H1 (cell line): ENCODE data around the gene SLC17A3. TPM values are rescaled to one million over a fixed set of nuclear protein-coding genes. Genes with fewer than 3 reads are reported as not detected.

ENCODE experiments used
- CTCF ChIA-PET: fragments of 300-600 bp; sonication (Branson Sonifier 250); formaldehyde crosslinking; loops from one replicate; lab custom pipeline; 2021; ENCODE audit not compliant: partially characterized antibody; lab: Charles Lee
- POLR2A ChIA-PET: fragments of 300-600 bp; sonication (Branson Sonifier 250); formaldehyde crosslinking; loops from one replicate; lab custom pipeline; 2021; ENCODE audit warnings: inconsistent platforms; ENCODE audit not compliant: partially characterized antibody; lab: Charles Lee
- DNase-seq, 2 experiments: peaks; one replicate each; pipeline versions ENCODE4 v3.0.0 to v3.0.0-alpha.2; 2010 to 2022; ENCODE audit warnings: low spot score in 2 of 2, low read depth in 1 of 2, mixed read lengths in 1 of 2
- FAIRE-seq: peaks from 2 replicates; lab custom pipeline; 2011; peaks lifted over from hg19 to GRCh38; lab: Jason Lieb, UNC
- H2AFZ ChIP-seq: 2 replicates; pipeline ENCODE4 v1.8.1; 2012; ENCODE audit warnings: low read length, inconsistent platforms
- H2AK5ac ChIP-seq: 2 replicates; pipeline ENCODE4 v1.6.1; 2013; ENCODE audit warnings: low read depth, low read length
- H2BK120ac ChIP-seq: replicated peaks from 2 replicates; pipeline ENCODE3; 2013; ENCODE audit warnings: low read depth, low read length, inconsistent platforms
- H2BK12ac ChIP-seq: 2 replicates; pipeline ENCODE4 v1.6.1; 2013; ENCODE audit warnings: low read depth, low read length
- H2BK15ac ChIP-seq: 2 replicates; pipeline ENCODE4 v1.6.1; 2013; ENCODE audit warnings: low read length
- H2BK20ac ChIP-seq: 2 replicates; pipeline ENCODE4 v1.6.1; 2013; ENCODE audit warnings: low read length
- H2BK5ac ChIP-seq: 2 replicates; pipeline ENCODE4 v1.6.1; 2013; ENCODE audit warnings: low read depth, low read length
- H3K14ac ChIP-seq: 2 replicates; pipeline ENCODE4 v1.6.1; 2013; ENCODE audit warnings: inconsistent platforms; ENCODE audit not compliant: insufficient read length
- H3K18ac ChIP-seq: 2 replicates; pipeline ENCODE4 v1.6.1; 2013; ENCODE audit warnings: low read length; ENCODE audit errors: extremely low read depth
- H3K23ac ChIP-seq: 2 replicates; pipeline ENCODE4 v1.6.1; 2013; ENCODE audit warnings: inconsistent platforms; ENCODE audit not compliant: insufficient read length
- H3K23me2 ChIP-seq: 2 replicates; pipeline ENCODE4 v1.6.1; 2013; ENCODE audit warnings: low read depth, low read length
- H3K27ac ChIP-seq: 2 replicates; pipeline ENCODE4 v1.6.1; 2011; ENCODE audit warnings: low read depth, low read length, inconsistent platforms
- H3K27me3 ChIP-seq, 4 experiments: replicated peaks in 1 of 4; 1 replicate in 1 of 4; 2 replicates in 3 of 4; pipeline versions ENCODE4 v1.6.1 to v1.8.1; 2011 to 2013; ENCODE audit warnings: low read length in 3 of 4, mild to moderate bottlenecking in 3 of 4, inconsistent platforms in 2 of 4, mixed read lengths in 2 of 4, moderate library complexity in 1 of 4; ENCODE audit not compliant: control insufficient read depth in 3 of 4, insufficient read depth in 3 of 4; ENCODE audit errors: extremely low read depth in 1 of 4
- H3K36me3 ChIP-seq, 4 experiments: 2 replicates each; pipeline versions ENCODE4 v1.6.1 to v1.8.1; 2011 to 2013; ENCODE audit warnings: mild to moderate bottlenecking in 4 of 4, low read length in 3 of 4, moderate library complexity in 2 of 4, control low read depth in 1 of 4, inconsistent platforms in 1 of 4; ENCODE audit not compliant: insufficient read depth in 4 of 4, control insufficient read depth in 2 of 4
- H3K4ac ChIP-seq: replicated peaks from 2 replicates; pipeline ENCODE3; 2013; ENCODE audit warnings: low read length, low read depth, mixed read lengths, inconsistent platforms; ENCODE audit not compliant: insufficient read length
- H3K4me1 ChIP-seq, 4 experiments: replicated peaks in 1 of 4; 1 replicate in 1 of 4; 2 replicates in 3 of 4; pipeline versions ENCODE4 v1.6.1 to v1.8.1; 2011 to 2013; ENCODE audit warnings: low read length in 3 of 4, inconsistent platforms in 2 of 4, mixed read lengths in 1 of 4; ENCODE audit not compliant: insufficient read depth in 4 of 4, control insufficient read depth in 3 of 4
- H3K4me2 ChIP-seq, 2 experiments: 2 replicates each; pipeline versions ENCODE4 v1.6.1 to v1.8.1; 2011 to 2013; ENCODE audit warnings: low read depth in 2 of 2, low read length in 2 of 2, control low read depth in 1 of 2, inconsistent platforms in 1 of 2, mild to moderate bottlenecking in 1 of 2; ENCODE audit not compliant: insufficient read depth in 1 of 2
- H3K4me3 ChIP-seq, 4 experiments: fragments of 200-600, 300-600 bp in 1 of 4; sonication (generic), shearing (Covaris generic), sonication (Bioruptor Twin) in 1 of 4; 2 replicates each; pipeline versions ENCODE4 v1.5.1 to v1.8.1; 2011 to 2016; ENCODE audit warnings: low read length in 4 of 4, low read depth in 3 of 4, control low read depth in 2 of 4, inconsistent platforms in 2 of 4, mild to moderate bottlenecking in 2 of 4, mixed read lengths in 1 of 4, moderate library complexity in 1 of 4; ENCODE audit not compliant: insufficient read depth in 2 of 4; ENCODE audit errors: extremely low read depth in 1 of 4
- H3K56ac ChIP-seq: replicated peaks from 2 replicates; pipeline ENCODE3; 2013; ENCODE audit warnings: low read depth, mild to moderate bottlenecking, mixed read lengths, low read length, inconsistent platforms; ENCODE audit not compliant: insufficient read length
- H3K79me1 ChIP-seq: 2 replicates; pipeline ENCODE4 v1.6.1; 2013; ENCODE audit warnings: low read depth, low read length, control low read depth
- H3K79me2 ChIP-seq, 2 experiments: 2 replicates each; pipeline versions ENCODE4 v1.6.1 to v1.8.1; 2012 to 2013; ENCODE audit warnings: low read length in 2 of 2, mild to moderate bottlenecking in 2 of 2, inconsistent platforms in 1 of 2; ENCODE audit not compliant: insufficient read depth in 2 of 2, control insufficient read depth in 1 of 2
- H3K9ac ChIP-seq, 4 experiments: replicated peaks in 1 of 4; 1 replicate in 1 of 4; 2 replicates in 3 of 4; pipeline versions ENCODE4 v1.6.1 to v1.8.1; 2011 to 2013; ENCODE audit warnings: low read depth in 3 of 4, low read length in 3 of 4, control low read depth in 2 of 4, mild to moderate bottlenecking in 2 of 4, moderate library complexity in 2 of 4, inconsistent platforms in 1 of 4; ENCODE audit errors: extremely low read depth in 1 of 4
- H3K9me3 ChIP-seq, 2 experiments: 2 replicates each; pipeline versions ENCODE4 v1.6.1 to v1.8.1; 2012 to 2013; ENCODE audit warnings: mild to moderate bottlenecking in 2 of 2, moderate library complexity in 2 of 2, control low read depth in 1 of 2, inconsistent platforms in 1 of 2, low read depth in 1 of 2, low read length in 1 of 2, mixed read lengths in 1 of 2; ENCODE audit not compliant: insufficient read depth in 2 of 2
- H4K20me1 ChIP-seq, 2 experiments: replicated peaks in 1 of 2; 2 replicates each; pipeline versions ENCODE3 to v1.8.1; 2011 to 2013; ENCODE audit warnings: inconsistent platforms in 2 of 2, low read length in 2 of 2, mild to moderate bottlenecking in 1 of 2; ENCODE audit not compliant: insufficient read depth in 2 of 2, control insufficient read depth in 1 of 2
- H4K5ac ChIP-seq: 2 replicates; pipeline ENCODE4 v1.6.1; 2013; ENCODE audit warnings: low read length, low read depth, mixed read lengths, inconsistent platforms; ENCODE audit not compliant: insufficient read length
- H4K8ac ChIP-seq: 2 replicates; pipeline ENCODE4 v1.8.0; 2013; ENCODE audit warnings: mild to moderate bottlenecking, moderate library complexity, low read length, inconsistent platforms; ENCODE audit not compliant: insufficient read depth; ENCODE audit errors: extremely low read depth
- H4K91ac ChIP-seq: replicated peaks from 2 replicates; pipeline ENCODE3; 2013; ENCODE audit warnings: low read length, mixed read lengths, inconsistent platforms; ENCODE audit not compliant: insufficient read length
- KDM1A ChIP-seq: fragments of 200-600, 300-600 bp; sonication (generic); IDR thresholded peaks from 2 replicates; pipeline ENCODE4 v1.7.1; 2016; ENCODE audit warnings: mild to moderate bottlenecking, low read length, borderline replicate concordance
- NANOG ChIP-seq: IDR thresholded peaks from 2 replicates; pipeline ENCODE4 v1.6.1; 2011; ENCODE audit warnings: low read length, low read depth, mild to moderate bottlenecking, inconsistent platforms; ENCODE audit not compliant: insufficient read depth, poor library complexity, severe bottlenecking
- PHF8 ChIP-seq: fragments of 200-600 bp; sonication (generic); conservative IDR thresholded peaks from 2 replicates; pipeline ENCODE4 v1.7.1; 2012; ENCODE audit warnings: low read depth, mild to moderate bottlenecking, inconsistent platforms, low read length, moderate library complexity
- SUZ12 ChIP-seq: fragments of 200-600 bp; sonication (generic); IDR thresholded peaks from 2 replicates; pipeline ENCODE4 v1.6.1; 2012; ENCODE audit warnings: mild to moderate bottlenecking, inconsistent platforms, low read length, moderate library complexity, mixed read lengths
- WGBS, 2 experiments: shearing (Covaris generic) in 1 of 2; methylation state at CpG; one replicate each; pipeline versions ENCODE4 v1.1.6 to v1.1.7; 2013 to 2015; ENCODE audit warnings: low lambda C conversion rate in 2 of 2, mixed read lengths in 2 of 2, inconsistent platforms in 1 of 2, low coverage in 1 of 2, missing lambda C conversion rate in 1 of 2; ENCODE audit not compliant: insufficient replicate concordance in 2 of 2, insufficient coverage in 1 of 2, insufficient read length in 1 of 2; ENCODE audit errors: extremely low coverage in 1 of 2, missing lambda C conversion rate in 1 of 2; 5-methylcytosine and 5-hydroxymethylcytosine counted together
- polyA plus RNA-seq, 7 experiments: library from polyadenylated mRNA; depleted of rRNA in 3 of 7; stranded (reverse) in 5 of 7; unstranded in 2 of 7; fragments of >200 nt in 5 of 7; fragments of 200-250 nt in 2 of 7; gene quantifications; 1 replicate in 5 of 7; 2 replicates in 1 of 7; 4 replicates in 1 of 7; pipeline versions ENCODE4 v1.2.1 to v1.2.3, GENCODE V29; 2011 to 2013; ENCODE audit warnings: missing spikeins in 2 of 7, mixed read lengths in 2 of 7
- total RNA-seq: library from RNA; stranded (reverse); fragmentation: NEBNext Ultra II Directional; extraction: Animal tissue kit (Norgen Biotek cat#: 25700); gene quantifications from 2 replicates; pipeline ENCODE4 v1.2.1, GENCODE V29; 2021

SLC17A3 gene
- total and polyA plus RNA-seq, 2 of the 8 experiments (the other 6 are each of a cell fraction or from before 2014, with no cell fraction given), result not detected

DNA sequence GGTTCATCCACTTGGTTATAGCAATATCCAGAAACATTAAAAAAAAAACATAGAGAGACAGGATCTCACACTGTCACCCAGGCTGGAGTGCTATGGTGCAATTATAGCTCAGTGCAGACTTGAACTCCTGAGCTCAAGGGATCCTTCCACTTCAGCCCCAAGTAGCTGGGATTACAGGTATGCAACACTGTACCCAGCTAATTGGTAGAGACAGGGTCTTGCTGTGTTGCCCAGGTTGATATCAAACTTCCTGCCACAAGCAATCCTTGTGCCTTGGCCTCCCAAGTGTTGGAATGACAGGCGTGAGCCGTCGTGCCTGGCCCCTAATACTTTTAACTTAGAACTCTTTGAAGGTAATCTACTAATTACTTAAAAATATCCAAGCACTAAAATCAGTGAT is 41.4 kb downstream of the SLC17A3 start:
- Histone ChIP-seq H2BK12ac (no peak overlapping the region), H3K27ac (no peak overlapping the region), H3K79me1 (no peaks in the 10 kb centered on the region), H3K4me1 (no peaks in the 10 kb centered on the region), H3K4ac (no peak overlapping the region), H3K23me2 (no peaks in the 10 kb centered on the region; the same call in 1 of the 2 replicates), H3K9ac (no peak overlapping the region), H3K79me2 (no peaks in the 10 kb centered on the region), H2AFZ (no peak overlapping the region), H2AK5ac (no peak overlapping the region), H3K9me3 (no peaks in the 10 kb centered on the region), H2BK20ac (no peak overlapping the region), H3K4me3 (no peak overlapping the region), H3K4me2 (no peak overlapping the region), H2BK5ac (no peak overlapping the region), H4K5ac (no peak overlapping the region), H3K23ac (no peak overlapping the region), H3K18ac (no peak overlapping the region), H4K20me1 (no peaks in the 10 kb centered on the region), H4K91ac (no peak overlapping the region), H3K56ac (no peak overlapping the region), H3K36me3 (no peaks in the 10 kb centered on the region), H2BK120ac (no peak overlapping the region), H3K14ac (no peak overlapping the region), H2BK15ac (no peak overlapping the region), H3K27me3 (no peaks in the 10 kb centered on the region), H4K8ac (no peak overlapping the region)
- TF ChIP-seq NANOG (no peak), KDM1A (no peak), SUZ12 (no peak), PHF8 (no peak)
- FAIRE-seq (no peak), DNase-seq (no peak)
- WGBS, 2 experiments, result 100% methylated on average over 3 of the region's 3 CpGs; no CpG with 5 or more reads in 1 of the 2 experiments
- POLR2A ChIA-PET, result interaction anchor here (0.6 kb wide), 1 partner anchor 27 kb away, joined by 3 read pairs; no protein-coding TSS in a partner anchor
- CTCF ChIA-PET, result interaction anchor here (0.7 to 1.3 kb wide), 2 partner anchors 9 to 383 kb away, joined by 3 to 4 read pairs; no protein-coding TSS in a partner anchor
